Coronary artery (tissue), 2 donors: ENCODE results near the gene DNAJC5.
"Not testable (repeated sequence)": the region's sequence is repeated elsewhere in the genome, so short reads cannot be mapped to it uniquely, and the experiment has no call there.

Source experiments
- DNase-seq: peaks from one replicate; pipeline ENCODE4 v3.0.0-alpha.2; 2017; ENCODE audit warnings: low spot score
- H3K27ac ChIP-seq, 2 donors: fragments of 200-600 bp; sonication (generic); one replicate each; pipeline ENCODE4 v1.5.1; 2016 to 2019
- H3K4me3 ChIP-seq: fragments of 200-600 bp; sonication (generic); 2 replicates; pipeline ENCODE4 v1.5.1; 2016; ENCODE audit warnings: mild to moderate bottlenecking, moderate library complexity
- TF ChIP-seq, protein P1 (sequence below): fragments of 200-600 bp; sonication (generic); IDR thresholded peaks from one replicate; pipeline ENCODE4 v1.5.1; 2019; ENCODE audit warnings: antibody characterized with exemption

DNAJC5 gene

DNA sequence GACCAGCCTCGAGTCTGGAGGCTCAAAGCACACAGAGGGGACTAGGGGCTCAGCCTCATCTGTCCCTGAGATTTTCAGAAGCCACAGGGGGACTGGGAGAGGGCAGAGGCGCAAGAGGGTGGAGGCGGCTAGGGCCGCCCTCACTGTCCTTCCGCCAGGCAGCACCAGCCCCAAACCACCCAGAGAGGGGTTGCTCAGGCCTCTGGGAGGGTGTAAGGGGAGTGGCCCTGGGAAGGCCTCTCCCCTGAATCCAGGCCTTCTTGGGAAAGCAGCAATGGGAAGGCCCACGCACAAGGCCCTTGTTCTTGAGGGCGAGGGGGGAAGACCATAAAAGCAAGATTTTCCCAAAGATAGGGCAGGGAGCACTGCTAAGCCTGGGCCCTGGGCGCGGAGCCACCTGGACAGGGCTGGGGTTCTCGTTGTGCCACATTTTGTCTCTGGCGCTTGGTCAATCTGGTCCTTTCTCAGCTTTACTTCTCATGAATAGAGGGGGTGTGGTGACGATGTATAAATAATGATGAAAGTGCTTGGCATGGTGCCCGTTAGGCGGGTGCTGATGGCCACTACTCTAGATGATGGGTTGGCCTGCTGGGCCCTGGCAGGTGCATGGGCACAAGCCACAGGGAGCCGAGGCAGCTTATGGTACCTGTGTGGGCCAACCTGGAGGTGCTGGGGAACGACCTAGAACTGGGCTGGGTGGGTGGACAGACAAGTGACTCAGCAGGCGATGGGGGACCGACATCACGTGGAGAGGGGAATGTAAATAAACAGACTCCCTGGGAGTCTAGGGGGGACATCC is 79.7 kb downstream of the DNAJC5 start:
- DNase-seq = no peak
- TF ChIP-seq, protein P1, sequence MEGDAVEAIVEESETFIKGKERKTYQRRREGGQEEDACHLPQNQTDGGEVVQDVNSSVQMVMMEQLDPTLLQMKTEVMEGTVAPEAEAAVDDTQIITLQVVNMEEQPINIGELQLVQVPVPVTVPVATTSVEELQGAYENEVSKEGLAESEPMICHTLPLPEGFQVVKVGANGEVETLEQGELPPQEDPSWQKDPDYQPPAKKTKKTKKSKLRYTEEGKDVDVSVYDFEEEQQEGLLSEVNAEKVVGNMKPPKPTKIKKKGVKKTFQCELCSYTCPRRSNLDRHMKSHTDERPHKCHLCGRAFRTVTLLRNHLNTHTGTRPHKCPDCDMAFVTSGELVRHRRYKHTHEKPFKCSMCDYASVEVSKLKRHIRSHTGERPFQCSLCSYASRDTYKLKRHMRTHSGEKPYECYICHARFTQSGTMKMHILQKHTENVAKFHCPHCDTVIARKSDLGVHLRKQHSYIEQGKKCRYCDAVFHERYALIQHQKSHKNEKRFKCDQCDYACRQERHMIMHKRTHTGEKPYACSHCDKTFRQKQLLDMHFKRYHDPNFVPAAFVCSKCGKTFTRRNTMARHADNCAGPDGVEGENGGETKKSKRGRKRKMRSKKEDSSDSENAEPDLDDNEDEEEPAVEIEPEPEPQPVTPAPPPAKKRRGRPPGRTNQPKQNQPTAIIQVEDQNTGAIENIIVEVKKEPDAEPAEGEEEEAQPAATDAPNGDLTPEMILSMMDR = no peak
- H3K27ac ChIP-seq = no peak overlapping the region
- no peak overlapping the region for H3K4me3 ChIP-seq

DNA sequence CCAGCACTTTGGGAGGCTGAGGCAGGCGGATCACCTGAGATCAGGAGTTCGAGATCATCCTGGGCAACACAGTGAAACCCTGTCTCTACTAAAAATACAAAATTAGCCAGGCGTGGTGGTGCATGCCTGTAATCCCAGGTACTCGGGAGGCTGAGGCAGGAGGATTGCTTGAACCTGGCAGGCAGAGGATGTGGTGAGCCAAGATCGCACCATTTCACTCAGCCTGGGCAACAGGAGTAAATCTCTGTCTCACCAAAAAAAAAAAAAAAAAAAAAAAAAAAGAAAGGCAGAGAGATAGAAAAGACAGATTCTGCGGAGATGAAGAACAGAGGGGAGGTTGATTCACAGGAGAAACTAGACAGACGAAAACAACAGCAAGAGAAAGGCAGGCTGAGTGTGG is 81.6 kb downstream of the DNAJC5 start:
- not testable (repeated sequence) for H3K27ac ChIP-seq, DNase-seq, H3K4me3 ChIP-seq

DNA sequence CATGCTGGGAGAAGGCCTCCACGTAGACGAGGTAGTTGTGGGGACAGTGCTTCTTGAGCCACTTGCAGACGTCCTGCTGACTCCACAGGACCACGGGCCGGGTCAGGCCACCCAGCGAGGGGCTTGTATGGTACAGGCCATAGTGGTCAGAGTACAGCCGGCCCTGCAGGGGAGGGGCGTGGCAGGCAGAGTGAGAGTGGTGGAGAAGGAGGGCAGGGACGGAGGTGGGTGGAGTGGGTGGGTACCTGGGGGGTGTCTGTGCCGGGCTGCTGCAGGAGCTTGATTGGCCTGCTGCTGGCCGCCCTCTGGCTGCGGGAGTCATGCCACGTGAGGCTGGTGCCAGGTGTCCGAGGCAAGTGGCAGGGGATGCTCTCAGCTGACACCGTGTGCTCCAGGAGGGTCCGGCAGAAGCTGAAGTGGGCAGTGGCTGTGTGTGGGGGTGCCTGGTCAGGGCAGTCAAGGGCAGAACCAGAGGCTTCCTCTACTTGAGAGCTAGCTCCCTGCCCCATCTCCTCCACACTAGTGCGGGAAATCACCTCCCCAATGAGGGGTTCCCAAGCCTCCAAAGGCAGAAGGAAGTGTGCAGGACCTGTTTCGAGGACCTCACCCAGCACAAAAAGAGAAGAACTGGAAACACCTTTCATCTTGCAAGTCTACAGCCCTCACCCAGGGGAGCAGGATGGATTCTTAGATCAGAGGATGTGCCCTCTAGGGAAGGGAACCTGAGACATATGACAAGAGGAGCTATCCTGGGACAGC is 82.2 kb downstream of the DNAJC5 start:
- TF ChIP-seq, protein P1 = no peak

DNA sequence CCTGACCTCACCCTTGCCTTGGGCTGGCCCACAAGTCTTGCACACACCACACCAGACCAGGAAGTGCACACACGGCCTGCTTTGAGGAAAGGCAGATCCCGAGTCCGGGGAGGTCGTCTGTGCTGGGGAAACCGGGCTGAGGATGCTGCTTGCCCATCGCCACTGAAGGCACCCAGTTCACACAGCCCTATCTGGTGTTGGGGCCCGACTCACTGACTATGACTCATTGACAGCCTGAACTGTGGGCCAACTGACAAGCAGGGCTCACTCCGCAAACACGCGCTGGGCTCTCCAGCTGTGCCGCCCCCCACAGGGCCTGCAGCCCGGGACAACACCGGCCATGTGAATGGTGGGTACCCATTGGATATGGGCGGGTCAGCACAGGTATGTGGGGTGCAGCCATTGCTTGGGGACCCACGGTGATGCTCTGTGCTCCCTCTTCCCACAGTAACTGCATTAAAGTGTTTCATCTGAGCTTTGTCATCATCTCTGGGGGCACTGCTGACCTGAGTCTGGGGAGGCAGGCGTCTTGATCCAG is 82.9 kb downstream of the DNAJC5 start:
- no peak overlapping the region for H3K27ac ChIP-seq
- no peak overlapping the region for H3K4me3 ChIP-seq
- TF ChIP-seq, protein P1 = no peak
- DNase-seq = no peak

More for the DNA sequence above, 82.2 kb downstream of the DNAJC5 start:
- DNase-seq = no peak
- Histone ChIP-seq H3K4me3 (no peak overlapping the region), H3K27ac (no peak overlapping the region)

DNA sequence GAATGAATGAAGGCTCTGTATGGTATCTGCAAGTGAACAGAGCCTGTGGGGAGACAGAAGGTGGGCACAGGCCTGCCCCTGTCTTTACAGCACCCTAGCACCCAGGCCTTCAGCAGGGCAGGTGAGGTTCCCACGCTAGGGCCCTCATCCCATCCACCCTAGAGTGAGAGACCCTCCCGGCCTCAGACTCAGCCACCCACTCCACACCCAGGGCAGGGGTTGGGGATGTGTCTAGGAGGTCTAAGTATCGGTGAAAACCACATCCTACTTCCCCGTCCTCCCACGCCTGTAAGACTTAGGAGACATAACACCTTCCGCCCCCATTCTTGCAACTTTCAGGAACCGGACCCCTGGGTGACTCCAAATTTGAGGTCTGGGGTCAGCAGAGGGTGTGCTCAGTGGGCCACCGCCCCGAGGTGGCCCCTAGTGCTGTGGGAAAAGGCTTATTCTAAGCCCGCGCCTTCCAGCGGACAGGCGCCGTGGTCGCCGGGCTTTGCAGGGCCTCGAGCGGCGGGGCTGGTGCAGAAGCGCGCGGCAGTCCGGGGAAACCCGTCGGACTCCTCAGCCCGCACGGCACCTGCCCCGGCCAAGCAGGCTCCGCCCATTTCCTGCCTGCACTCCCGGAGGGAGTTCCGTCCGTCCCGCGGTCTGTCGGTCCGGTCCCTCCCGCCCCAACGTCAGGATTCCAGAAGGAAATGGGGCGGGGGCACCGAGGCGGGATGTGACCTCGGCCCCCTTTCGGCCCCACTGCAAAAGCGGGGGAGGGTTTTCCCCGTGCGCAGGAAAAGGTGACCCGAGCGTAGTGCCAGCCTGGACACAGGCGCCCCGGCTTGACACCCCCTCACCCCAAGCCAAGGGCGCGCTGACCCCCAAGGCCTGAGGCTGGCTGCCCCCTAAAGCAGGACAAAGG is 83.6 kb downstream of the DNAJC5 start:
- H3K4me3 ChIP-seq = peak overlapping the region; percentile 100
- peak; percentile 76 for DNase-seq
- TF ChIP-seq, protein P1 = no peak
- peak overlapping the region in 1 of 2 donors; percentile 90 for H3K27ac ChIP-seq

DNA sequence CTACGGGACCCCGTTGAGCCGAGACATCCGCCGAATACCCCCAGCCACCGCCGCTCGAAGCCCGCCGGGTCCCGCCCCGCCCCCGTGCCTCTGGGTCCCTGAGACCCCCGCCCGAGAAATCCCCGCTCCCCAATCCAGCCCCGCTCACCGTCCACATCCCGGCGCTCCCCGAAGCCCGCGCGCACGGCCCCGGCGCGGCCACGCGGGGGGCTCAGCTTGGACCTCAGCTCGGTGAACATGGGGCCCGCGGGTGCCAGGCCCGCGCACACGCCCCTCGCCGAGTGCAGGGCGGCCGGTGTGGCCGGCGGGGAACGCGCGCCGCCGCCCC is 84.3 kb downstream of the DNAJC5 start:
- H3K27ac ChIP-seq = peak overlapping the region in 1 of 2 donors; percentile 90
- DNase-seq = no peak
- peak overlapping the region; percentile 100 for H3K4me3 ChIP-seq
- TF ChIP-seq, protein P1 = no peak
